ENCODE data around the gene DSCAM.

The DSCAM gene

GRCh38 chr21:40255518-40256444, 591.2 kb downstream of the DSCAM start:
- in situ Hi-C loops (cut with MboI; ENCODE audit: low pct_unique_long_range_greater_than_20kb, low sequenced_read_pairs): no loop called here
- no peak for DNase-seq

DNA sequence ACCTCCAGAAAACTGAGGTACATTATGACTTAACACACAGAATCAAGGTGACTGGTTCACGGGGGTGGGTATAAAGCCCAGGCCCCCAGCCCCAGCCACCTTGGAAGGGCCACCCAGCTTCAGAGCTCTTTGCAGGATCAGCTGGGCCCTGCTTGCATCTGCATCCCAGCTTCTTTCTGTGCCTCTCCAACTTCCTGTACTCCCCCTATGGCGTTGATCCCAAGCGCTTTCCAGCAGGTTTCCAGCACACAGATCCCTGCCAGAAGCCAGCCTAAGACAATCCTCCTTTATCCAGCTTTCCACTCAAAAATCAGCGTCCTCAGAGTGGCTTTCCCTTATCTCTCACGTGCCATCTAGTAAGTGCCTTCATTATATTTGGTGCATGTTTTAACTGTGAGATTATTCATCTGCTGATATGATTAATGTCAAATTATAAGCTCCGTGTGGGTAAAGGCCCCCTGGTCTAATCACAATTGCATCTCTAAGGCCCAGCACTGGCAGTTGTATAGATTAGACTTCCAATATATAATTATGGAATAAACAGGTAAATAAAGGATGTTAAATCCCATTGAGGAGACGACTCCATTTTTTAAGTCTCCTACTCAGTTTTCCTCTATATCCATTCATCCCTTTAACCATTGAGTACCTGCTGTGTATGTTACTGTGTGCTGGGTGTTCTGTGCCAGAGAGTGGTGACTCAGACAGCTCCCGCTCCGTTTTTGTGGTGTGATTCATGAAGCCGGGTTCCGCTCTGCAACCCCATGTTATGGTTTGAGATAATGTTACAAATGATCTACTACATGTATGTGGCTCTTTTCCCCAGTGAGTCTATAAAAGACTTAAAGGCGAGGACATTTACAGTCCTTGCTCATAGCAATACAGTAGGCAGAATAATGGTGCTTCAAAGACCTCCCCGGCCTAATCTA, 592.2 kb downstream of the DSCAM start:
- DNase-seq: no peak
- in situ Hi-C loops (cut with MboI; ENCODE audit: low pct_unique_long_range_greater_than_20kb, low sequenced_read_pairs): no loop called here

GRCh38 chr21:40253112-40253511, 593.8 kb downstream of the DSCAM start:
- in situ Hi-C loops (cut with MboI; ENCODE audit: low pct_unique_long_range_greater_than_20kb, low sequenced_read_pairs): no loop called here
- DNase-seq: no peak

- in situ Hi-C loops (cut with MboI; ENCODE audit: low pct_unique_long_range_greater_than_20kb, low sequenced_read_pairs): no loop called here
- no peak for DNase-seq
Observed at GRCh38 chr21:40250514-40251294, 596.3 kb downstream of the DSCAM start.

GRCh38 chr21:40244981-40245380, 602.0 kb downstream of the DSCAM start:
- in situ Hi-C loops (cut with MboI; ENCODE audit: low pct_unique_long_range_greater_than_20kb, low sequenced_read_pairs): no loop called here
- DNase-seq: no peak

DNA sequence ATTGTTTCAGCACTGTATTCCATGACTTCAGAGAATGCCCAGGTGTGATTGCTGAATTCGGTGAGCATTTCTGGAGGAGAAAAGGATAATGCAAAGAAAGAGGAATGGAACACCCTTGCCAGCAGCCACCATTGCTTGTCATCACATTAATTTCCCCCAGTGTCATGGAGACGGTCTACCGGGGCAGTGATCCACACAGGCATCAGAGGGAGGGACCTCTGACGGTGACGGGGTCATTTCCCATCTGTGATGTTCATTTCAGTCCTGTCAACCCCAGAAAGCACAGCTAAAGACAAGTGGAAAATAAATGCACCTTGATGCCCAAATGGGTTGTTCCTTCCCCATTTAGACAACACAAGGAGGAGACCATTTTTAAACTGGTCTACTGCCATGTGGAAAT, 603.3 kb downstream of the DSCAM start:
- in situ Hi-C loops (cut with MboI; ENCODE audit: low pct_unique_long_range_greater_than_20kb, low sequenced_read_pairs): no loop called here
- no peak for DNase-seq

GRCh38 chr21:40242586-40243265, 604.2 kb downstream of the DSCAM start:
- no peak for DNase-seq
- in situ Hi-C loops (cut with MboI; ENCODE audit: low pct_unique_long_range_greater_than_20kb, low sequenced_read_pairs): no loop called here

- no peak for DNase-seq
- in situ Hi-C loops (cut with MboI; ENCODE audit: low pct_unique_long_range_greater_than_20kb, low sequenced_read_pairs): no loop called here
Observed at GRCh38 chr21:40235528-40235927, 611.4 kb downstream of the DSCAM start.

- DNase-seq: no peak
- in situ Hi-C loops (cut with MboI; ENCODE audit: low pct_unique_long_range_greater_than_20kb, low sequenced_read_pairs): no loop called here
Observed at GRCh38 chr21:40231979-40232378, 615.0 kb downstream of the DSCAM start.

DNA sequence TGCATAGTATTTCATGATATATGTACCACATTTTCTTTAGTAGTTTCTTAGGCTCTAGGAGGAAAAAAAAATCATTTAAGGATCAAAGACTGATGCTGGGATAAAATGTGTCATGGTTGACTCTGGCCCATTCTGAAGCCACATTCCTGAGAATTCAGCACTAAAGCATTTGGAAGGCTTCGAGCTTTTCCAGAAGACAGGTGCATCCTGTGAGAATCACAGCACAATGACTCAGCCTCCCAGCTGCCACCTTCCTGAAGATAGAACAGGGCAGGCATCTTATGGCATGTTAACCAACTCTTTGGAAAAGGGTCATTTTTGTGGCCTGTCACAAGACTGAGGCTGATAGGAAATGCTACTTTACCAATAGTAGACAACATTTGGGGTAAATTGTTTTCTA, 619.9 kb downstream of the DSCAM start:
- in situ Hi-C loops (cut with MboI; ENCODE audit: low pct_unique_long_range_greater_than_20kb, low sequenced_read_pairs): no loop called here
- no peak for DNase-seq

GRCh38 chr21:40215941-40216340, 631.0 kb downstream of the DSCAM start:
- in situ Hi-C loops (cut with MboI; ENCODE audit: low pct_unique_long_range_greater_than_20kb, low sequenced_read_pairs): no loop called here
- DNase-seq: no peak

DNA sequence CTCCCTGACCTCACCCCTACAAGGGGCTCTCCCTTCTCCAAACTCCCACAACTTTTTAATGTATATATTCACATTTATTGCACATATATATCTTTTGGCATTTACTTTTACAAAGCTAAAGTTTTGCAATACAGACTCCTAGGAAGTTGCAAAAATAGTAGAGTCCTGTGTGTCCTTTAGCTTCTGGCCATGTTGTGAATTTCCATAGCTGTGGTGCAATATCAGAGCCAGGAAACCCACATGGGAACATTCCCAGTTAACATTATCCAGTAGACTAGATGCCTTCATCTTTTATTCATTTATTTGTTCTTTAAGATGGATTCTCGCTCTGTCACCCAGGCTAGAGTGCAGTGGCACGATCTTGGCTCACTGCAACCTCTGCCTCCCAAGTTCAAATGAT, 636.7 kb downstream of the DSCAM start:
- in situ Hi-C loops (cut with MboI; ENCODE audit: low pct_unique_long_range_greater_than_20kb, low sequenced_read_pairs): no loop called here
- DNase-seq: no peak

DNA sequence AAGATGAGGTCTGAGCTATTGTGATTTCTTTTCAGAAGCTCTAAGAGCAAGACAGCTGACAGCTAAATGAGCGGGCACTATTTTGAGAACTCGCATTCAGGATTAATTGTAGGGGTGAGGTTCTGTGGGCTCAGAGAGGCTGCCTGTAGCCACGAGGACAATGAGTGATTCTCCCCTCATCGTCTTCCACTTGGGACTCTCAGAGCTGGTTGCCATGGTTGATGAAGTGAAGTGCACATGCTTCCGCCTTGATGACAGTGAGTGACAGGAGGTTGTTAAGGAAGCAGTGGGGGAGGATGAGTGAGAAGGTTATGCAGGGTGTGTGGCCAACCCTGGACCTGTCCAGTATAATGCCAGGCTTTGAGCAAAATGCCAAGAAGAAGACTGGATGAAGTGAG, 638.0 kb downstream of the DSCAM start:
- DNase-seq: no peak
- in situ Hi-C loops (cut with MboI; ENCODE audit: low pct_unique_long_range_greater_than_20kb, low sequenced_read_pairs): no loop called here

- no peak for DNase-seq
- in situ Hi-C loops (cut with MboI; ENCODE audit: low pct_unique_long_range_greater_than_20kb, low sequenced_read_pairs): no loop called here
Observed at GRCh38 chr21:40208206-40208947, 638.6 kb downstream of the DSCAM start.

DNA sequence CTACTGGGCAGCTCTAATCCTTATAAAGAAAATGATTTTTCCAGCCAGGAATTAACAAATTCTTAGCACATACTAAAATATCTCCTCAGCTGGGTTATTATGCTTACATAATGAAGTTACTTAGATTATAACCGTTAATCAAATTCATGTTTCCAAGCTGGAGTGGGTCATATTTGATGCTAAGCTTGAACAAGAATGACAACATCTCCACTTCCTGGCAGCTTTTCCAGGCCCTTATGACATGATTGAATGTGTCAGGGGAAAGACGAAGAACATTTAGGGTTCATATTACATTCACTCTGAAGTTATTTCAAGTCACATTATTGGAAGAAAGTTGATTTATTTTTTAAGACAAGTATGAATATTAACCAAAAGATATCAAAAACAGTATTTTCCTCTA, 646.0 kb downstream of the DSCAM start:
- no peak for DNase-seq
- in situ Hi-C loops (cut with MboI; ENCODE audit: low pct_unique_long_range_greater_than_20kb, low sequenced_read_pairs): no loop called here

DNA sequence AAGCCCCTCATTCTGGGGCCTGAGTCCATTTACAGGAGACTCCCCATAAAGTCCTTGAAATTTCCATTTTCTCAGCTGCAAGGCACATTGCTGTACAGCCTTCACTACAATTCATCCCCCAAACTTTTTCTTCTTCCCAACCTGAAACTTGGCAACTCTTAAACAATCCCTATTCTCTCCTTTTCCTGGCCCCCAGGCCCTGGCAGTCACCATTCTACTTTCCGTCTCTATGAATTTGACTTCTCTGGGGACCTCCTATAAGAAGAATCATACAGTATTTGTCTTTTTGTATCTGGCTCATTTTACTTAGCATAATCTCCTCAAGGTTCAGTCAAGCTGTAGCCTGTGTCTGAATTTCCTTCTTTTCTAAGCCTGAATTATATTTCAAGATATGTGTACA, 646.8 kb downstream of the DSCAM start:
- no peak for DNase-seq
- in situ Hi-C loops (cut with MboI; ENCODE audit: low pct_unique_long_range_greater_than_20kb, low sequenced_read_pairs): no loop called here

GRCh38 chr21:40194185-40194980, 652.6 kb downstream of the DSCAM start:
- in situ Hi-C loops (cut with MboI; ENCODE audit: low pct_unique_long_range_greater_than_20kb, low sequenced_read_pairs): no loop called here
- no peak for DNase-seq
